Activated CD8-positive, alpha-beta T cell treated with anti-CD3 and anti-CD28 coated beads for 36 hours (primary cell): ENCODE results near the gene LBHD2. TPM values are rescaled to one million over a fixed set of nuclear protein-coding genes. Genes with fewer than 3 reads are reported as not detected.
A peak's percentile ranks its signal among the peaks of the same experiment; 100 is the strongest.
"Not testable (repeated sequence)": the region's sequence is repeated elsewhere in the genome, so short reads cannot be mapped to it uniquely, and the experiment has no call there.

Experiments
- ATAC-seq: fragments of 200-7000 bp; cut with Tn5 transposase; one replicate; pipeline ENCODE4 v1.10.0; 2021; ENCODE audit warnings: mild to moderate bottlenecking, moderate library complexity
- CTCF ChIA-PET: fragments of 350-600 bp; sonication (Branson Sonifier 250); formaldehyde crosslinking; loops from one replicate; lab custom pipeline; 2021; ENCODE audit warnings: antibody characterized with exemption; lab: Charles Lee
- POLR2A ChIA-PET: fragments of 350-600 bp; sonication (Branson Sonifier 250); formaldehyde crosslinking; loops from one replicate; lab custom pipeline; 2021; ENCODE audit warnings: antibody characterized with exemption; lab: Charles Lee
- DNase-seq: peaks from one replicate; pipeline ENCODE4 v3.0.0-alpha.2; 2020
- H3K27ac Mint-ChIP-seq: one replicate; pipeline ENCODE4 v1.8.0; 2021; ENCODE audit warnings: mild to moderate bottlenecking, mixed read lengths
- H3K27me3 Mint-ChIP-seq: one replicate; pipeline ENCODE4 v1.8.0; 2021; ENCODE audit warnings: mixed read lengths
- H3K36me3 Mint-ChIP-seq: one replicate; pipeline ENCODE4 v1.8.0; 2021; ENCODE audit warnings: low read depth, mixed read lengths
- H3K4me1 Mint-ChIP-seq: one replicate; pipeline ENCODE4 v1.8.0; 2021; ENCODE audit warnings: low read depth, mixed read lengths
- H3K4me3 Mint-ChIP-seq: one replicate; pipeline ENCODE4 v1.8.0; 2021; ENCODE audit warnings: mild to moderate bottlenecking, moderate library complexity, mixed read lengths
- H3K9me3 Mint-ChIP-seq: one replicate; pipeline ENCODE4 v1.8.0; 2021; ENCODE audit warnings: mixed read lengths
- intact Hi-C: fragments of 100-400 bp; cut with micrococcal nuclease; formaldehyde crosslinking; loops from one replicate; pipeline ENCODE4 v1.10.0; 2022
- total RNA-seq, 2 experiments: library from RNA; stranded (reverse); gene quantifications; one replicate each; pipeline ENCODE4 v1.2.3, GENCODE V29; 2021
- TF ChIP-seq, protein P1 (sequence below): fragments of 200-600 bp; IDR thresholded peaks from one replicate; pipeline ENCODE4 v1.8.0; 2022; ENCODE audit warnings: antibody characterized with exemption, mild to moderate bottlenecking

Gene LBHD2
- total RNA-seq, 2 experiments from 2014 or later, result not detected

DNA sequence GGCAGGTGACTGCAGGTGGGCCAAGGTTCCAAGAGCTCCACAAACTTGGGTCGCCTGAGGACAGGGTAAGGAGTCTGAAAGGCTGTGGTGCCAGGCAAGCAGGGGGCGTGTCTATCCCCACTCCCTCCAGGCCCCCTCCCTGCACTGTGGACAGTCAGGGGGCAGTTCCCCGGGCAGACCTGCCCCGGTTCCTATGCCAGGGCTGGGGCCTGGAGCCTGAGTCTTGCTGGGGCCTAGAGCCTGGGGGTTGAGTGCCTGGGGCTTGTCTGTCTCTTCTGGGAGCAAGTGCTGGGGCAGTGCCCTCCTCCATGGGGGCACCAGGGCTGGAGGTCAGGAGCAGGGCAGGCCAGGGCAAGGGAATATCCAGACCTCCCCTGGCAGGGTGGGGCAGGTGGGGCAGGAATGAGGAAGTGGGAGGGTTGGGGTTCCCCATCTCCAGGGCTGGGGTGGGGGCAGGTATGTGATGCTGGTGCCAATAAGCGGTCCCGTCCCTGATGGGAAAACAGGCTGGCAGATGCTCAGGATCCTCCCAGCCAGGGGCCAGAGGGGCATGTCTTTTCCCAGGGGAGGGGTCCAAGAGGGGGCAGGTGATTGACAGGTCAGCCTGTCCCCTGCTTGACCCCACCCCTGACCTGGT is 27.3 kb downstream of the LBHD2 start:
- Mint-ChIP-seq H3K27ac (no peak overlapping the region), H3K4me3 (no peak overlapping the region), H3K36me3 (no peaks in the 10 kb centered on the region), H3K4me1 (peaks cover 7% of the 10 kb centered on the region), H3K27me3 (no peaks in the 10 kb centered on the region), H3K9me3 (no peaks in the 10 kb centered on the region)
- ATAC-seq (no peak), DNase-seq (no peak)
- TF ChIP-seq, protein P1, sequence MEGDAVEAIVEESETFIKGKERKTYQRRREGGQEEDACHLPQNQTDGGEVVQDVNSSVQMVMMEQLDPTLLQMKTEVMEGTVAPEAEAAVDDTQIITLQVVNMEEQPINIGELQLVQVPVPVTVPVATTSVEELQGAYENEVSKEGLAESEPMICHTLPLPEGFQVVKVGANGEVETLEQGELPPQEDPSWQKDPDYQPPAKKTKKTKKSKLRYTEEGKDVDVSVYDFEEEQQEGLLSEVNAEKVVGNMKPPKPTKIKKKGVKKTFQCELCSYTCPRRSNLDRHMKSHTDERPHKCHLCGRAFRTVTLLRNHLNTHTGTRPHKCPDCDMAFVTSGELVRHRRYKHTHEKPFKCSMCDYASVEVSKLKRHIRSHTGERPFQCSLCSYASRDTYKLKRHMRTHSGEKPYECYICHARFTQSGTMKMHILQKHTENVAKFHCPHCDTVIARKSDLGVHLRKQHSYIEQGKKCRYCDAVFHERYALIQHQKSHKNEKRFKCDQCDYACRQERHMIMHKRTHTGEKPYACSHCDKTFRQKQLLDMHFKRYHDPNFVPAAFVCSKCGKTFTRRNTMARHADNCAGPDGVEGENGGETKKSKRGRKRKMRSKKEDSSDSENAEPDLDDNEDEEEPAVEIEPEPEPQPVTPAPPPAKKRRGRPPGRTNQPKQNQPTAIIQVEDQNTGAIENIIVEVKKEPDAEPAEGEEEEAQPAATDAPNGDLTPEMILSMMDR, result no peak
- ChIA-PET POLR2A (no interaction called here), CTCF (no interaction called here)
- intact Hi-C loops, result no loop called here

- Mint-ChIP-seq H3K36me3 (no peaks in the 10 kb centered on the region), H3K27ac (no peak overlapping the region), H3K4me3 (no peak overlapping the region), H3K4me1 (peaks cover 7% of the 10 kb centered on the region), H3K27me3 (no peaks in the 10 kb centered on the region), H3K9me3 (no peaks in the 10 kb centered on the region)
- ATAC-seq, result no peak
- intact Hi-C loops, result no loop called here
- no peak for DNase-seq
- TF ChIP-seq, protein P1, result no peak
- ChIA-PET CTCF (interaction anchor here (1.1 kb wide), 1 partner anchor 8 kb away, joined by 5 read pairs; no protein-coding TSS in a partner anchor), POLR2A (no interaction called here)
Measured at GRCh38 chr14:103112400-103113243, 28.6 kb downstream of the LBHD2 start.

DNA sequence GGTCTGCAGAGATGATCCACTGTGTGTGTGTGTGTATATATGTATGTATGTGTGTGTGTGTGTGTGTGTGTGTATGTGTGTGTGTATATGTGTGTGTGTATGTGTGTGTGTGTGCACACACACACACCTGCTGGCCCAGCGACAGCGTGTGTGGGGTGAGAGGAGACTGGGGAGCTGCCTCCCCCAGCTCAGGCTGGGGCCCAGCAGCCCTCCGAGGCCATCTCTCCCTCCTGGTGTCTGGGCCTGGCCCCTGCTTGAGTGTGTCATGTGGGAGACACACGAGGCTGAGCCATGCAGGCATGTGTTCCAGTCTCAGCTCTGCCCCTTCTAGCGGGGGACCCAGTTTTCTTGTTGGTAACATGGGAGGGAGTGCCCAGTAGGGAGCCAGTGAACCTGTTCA is 29.3 kb downstream of the LBHD2 start:
- H3K9me3 Mint-ChIP-seq, result no peaks in the 10 kb centered on the region
- intact Hi-C loops, result no loop called here
- no peak overlapping the region for H3K27ac Mint-ChIP-seq
- CTCF ChIA-PET, result interaction anchor here (1.1 kb wide), 1 partner anchor 8 kb away, joined by 5 read pairs; no protein-coding TSS in a partner anchor
- POLR2A ChIA-PET, result no interaction called here
- no peaks in the 10 kb centered on the region for H3K27me3 Mint-ChIP-seq
- H3K4me1 Mint-ChIP-seq, result peaks cover 7% of the 10 kb centered on the region
- H3K36me3 Mint-ChIP-seq, result no peaks in the 10 kb centered on the region
- no peak for DNase-seq
- no peak overlapping the region for H3K4me3 Mint-ChIP-seq
- TF ChIP-seq, protein P1, result no peak
- ATAC-seq, result no peak

DNA sequence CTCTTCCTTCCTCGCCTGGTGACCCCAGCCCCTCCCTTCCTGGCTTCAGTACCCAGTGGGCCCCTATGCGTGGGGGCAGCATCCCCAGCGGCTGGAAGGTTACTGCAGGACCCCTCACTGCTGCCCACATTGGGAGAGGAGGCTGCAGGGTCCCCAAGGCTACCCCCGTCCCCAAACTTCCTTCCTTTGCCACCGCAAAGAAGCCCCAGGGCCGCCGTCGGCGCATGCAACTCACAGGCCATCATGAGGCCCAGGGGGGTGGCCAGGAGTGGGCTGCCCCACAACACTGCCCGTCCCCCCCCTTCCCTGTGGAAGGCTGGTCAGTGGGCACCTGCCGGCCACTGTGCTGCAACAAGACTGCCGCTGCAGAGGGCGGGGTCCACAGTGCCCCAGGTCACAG is 29.8 kb downstream of the LBHD2 start:
- Mint-ChIP-seq H3K9me3 (no peaks in the 10 kb centered on the region), H3K27me3 (no peaks in the 10 kb centered on the region), H3K4me1 (peaks cover 5% of the 10 kb centered on the region), H3K4me3 (no peak overlapping the region), H3K36me3 (no peaks in the 10 kb centered on the region), H3K27ac (no peak overlapping the region)
- CTCF ChIA-PET, result interaction anchor here (1.1 kb wide), 1 partner anchor 9 kb away, joined by 5 read pairs; no protein-coding TSS in a partner anchor
- POLR2A ChIA-PET, result no interaction called here
- ATAC-seq (no peak), DNase-seq (no peak)
- intact Hi-C loops, result no loop called here
- TF ChIP-seq, protein P1, result no peak

- H3K4me3 Mint-ChIP-seq, H3K9me3 Mint-ChIP-seq, H3K4me1 Mint-ChIP-seq, H3K27me3 Mint-ChIP-seq, H3K27ac Mint-ChIP-seq, intact Hi-C loops, ATAC-seq, H3K36me3 Mint-ChIP-seq: not testable (repeated sequence)
- peak; percentile 37 for DNase-seq
- ChIA-PET CTCF (interaction anchor here (2.2 kb wide), 1 partner anchor 10 kb away, joined by 16 read pairs; no protein-coding TSS in a partner anchor), POLR2A (interaction anchor here (0.5 to 0.6 kb wide), 2 partner anchors 56 to 192 kb away, joined by 3 read pairs; no protein-coding TSS in a partner anchor)
Measured at GRCh38 chr14:103115086-103115679, 31.2 kb downstream of the LBHD2 start.
